HG02885 (cell line): ENCODE data around the gene PRL.
A peak's percentile ranks its signal among the peaks of the same experiment; 100 is the strongest.

ENCODE experiments used
- ATAC-seq: cut with Tn5 transposase; IDR thresholded peaks from one replicate; pipeline ENCODE4 v1.9.1; 2021; ENCODE audit warnings: mild to moderate bottlenecking; ENCODE audit not compliant: unreplicated experiment, poor library complexity

Gene PRL

DNA sequence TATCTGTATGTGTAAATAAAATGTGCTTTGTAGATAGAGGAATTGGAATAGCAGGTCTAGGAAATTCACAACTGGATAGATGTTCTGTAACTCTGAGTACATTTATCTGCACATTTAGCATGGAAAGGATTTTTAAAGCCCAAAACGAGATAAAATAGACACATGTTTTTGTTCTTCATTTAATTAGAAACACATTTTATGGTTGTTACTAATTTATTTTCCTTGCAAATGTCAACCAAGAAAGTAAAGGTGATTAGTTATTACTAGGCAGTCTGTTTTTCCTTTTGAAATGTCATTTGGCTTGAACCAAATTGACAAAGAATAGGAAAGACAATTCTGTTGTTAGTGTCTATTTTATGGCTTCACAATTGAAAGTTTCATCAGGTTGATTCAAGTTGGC lies 769 bp downstream of the PRL start:
- ATAC-seq, result no peak

DNA sequence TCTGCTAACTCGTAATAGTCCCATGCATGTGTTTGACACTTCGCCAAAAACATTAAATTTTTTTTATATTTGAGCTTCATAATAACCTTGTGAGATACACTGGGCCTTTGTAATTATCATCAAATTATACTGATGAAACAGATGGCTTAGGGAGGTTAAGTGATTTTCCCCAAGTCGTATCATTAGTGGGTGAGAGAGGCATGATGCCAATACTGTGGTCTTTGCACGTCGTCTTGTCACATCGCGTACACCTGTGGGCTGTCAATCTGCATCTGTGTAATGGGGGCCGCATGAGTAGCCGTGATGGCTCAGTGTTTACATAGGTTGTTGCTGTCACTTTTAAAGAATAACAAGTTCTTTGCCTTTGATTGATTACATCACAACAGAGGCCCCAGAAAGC lies 1.7 kb downstream of the PRL start:
- ATAC-seq, result no peak

DNA sequence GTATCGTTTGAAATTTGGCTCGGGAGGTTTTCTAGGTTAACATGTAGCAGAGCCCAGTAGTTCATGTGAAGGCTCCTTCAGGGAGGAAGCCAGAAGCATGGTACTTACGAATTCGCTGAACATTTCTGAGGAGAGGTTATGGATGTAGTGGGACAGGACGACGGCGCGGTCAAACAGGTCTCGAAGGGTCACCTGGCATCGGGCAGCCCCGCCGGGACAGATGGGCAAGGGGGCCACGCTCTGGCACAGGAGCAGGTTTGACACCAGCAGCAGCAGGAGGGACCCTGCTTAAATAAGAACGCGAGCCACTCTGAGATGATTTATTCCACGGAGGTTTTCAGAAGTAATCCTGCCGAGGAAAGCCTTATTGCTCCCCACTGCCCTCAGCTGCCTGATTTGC lies 2.5 kb downstream of the PRL start:
- no peak for ATAC-seq

DNA sequence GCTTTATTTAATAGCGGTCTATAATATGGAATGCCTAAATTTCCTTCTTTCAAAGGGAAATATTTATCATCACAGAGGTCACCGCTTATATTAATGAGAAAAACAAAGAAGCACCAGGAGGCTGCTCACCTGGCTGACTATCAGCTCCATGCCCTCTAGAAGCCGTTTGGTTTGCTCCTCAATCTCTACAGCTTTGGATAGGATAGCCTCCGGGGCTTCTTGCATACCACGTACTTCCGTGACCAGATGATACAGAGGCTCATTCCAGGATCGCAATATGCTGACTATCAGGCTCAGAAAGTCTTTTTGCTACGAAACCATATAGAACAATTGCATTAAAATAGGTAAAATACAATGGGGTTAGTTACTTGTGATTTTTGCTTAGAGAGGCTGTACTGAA lies 6.8 kb downstream of the PRL start:
- ATAC-seq, result no peak

DNA sequence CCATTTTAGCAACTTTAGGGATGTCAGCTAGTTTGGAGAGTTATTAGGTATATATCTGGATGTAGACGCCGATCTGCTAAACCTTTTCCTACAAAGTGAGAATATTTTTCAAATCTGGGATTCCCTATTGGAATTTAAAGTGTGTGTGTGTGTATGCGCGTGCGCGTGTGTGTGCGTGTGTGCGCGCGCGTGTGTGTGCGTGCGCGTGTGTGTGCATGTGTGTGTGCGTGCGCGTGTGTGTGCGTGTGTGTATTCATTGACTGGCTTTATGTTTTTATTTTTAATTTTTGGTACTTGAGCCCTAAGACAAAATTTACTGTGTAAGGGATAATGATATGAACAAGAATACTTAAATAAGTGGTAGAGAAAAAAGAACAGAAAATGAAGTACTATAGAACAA lies 8.1 kb downstream of the PRL start:
- no peak for ATAC-seq

DNA sequence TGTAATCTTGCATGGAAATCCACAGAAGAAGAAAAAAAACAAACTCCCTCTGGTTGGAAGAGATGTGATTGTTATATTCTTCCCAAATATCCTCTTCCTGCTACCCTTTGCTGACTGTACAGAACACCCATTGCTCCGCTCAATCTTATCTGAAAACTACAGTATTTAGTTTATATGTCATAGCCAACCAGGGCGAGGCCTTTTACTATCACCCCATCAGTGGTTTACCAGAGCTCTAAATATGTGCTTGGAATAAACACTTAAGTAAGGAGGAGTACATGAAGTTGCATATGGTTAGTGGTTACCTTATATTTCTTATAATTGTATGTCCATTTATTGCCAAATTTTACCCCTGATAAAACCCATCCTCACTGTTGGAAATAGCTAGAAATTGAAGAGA lies 12.2 kb downstream of the PRL start:
- ATAC-seq, result no peak

DNA sequence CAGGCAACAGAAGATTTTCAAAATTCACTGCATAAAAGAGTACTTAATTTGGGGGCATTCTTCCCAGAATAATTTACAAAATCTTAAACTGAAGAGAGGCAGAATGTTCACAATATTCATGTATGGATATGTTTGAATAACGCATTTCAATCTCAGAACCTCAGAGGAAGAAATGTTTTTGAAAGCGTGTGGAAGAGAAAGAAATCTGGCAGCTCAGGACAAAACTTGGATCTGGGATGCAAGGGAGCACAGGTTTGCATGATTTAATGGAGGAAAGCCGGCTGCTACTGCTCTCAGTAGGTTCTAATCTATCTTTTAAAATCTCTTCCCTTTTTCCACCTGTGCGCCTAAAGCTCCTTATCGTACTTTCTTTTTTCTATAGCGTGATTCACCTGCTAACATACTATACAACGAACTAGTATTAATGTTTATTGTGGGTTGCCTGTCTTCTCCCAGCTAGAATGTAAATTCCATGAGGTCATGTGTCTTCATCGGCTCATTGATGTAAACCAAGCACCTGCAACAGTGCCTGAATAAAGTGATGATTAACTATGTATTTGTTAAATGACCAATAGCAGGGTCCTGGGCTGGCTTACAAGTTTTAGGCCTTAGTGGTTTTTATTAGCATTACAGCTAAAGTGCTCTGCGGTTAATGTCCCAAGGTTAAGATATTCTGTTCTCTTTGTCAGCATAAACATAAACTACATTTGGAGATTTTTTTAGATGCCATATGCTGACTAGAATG lies 15.3 kb downstream of the PRL start:
- ATAC-seq, result no peak

DNA sequence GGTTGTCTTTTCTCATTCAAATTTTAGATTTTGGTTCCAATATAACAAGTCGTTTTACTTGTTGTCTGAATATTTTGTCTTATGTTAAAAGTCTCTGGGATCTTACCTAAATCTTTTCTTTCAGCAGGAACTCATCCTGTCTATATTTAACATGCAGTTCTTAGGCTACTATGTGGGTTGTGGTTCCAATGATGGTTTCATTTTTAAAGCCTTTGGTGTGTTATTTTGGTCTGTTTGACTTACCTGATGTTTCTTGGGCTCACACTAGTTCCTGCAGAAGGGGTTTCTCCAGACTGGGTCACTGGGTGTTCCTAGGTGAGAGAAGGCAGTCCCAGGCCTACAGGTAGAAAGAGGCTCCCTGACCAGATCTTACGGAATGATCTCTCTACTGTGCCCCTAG lies 17.4 kb downstream of the PRL start:
- ATAC-seq, result no peak

DNA sequence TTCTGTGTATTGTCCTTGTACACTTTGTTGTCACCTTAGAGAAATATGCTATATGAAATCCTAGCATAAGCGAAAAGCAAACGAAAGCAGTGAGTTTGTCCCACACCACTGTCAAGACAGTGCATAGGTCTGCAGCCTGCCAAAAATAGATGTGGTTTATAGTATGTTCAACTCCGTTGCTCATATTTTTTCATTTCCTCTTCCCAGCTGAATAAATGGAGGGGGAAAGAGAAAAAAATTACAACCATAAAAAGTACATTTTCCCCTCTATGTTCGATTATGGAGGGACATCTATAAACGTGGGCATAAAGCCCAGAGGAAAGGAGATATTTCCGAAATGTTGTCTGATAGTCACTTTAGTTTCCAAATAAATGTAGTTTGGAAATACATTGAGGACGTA lies 25.8 kb downstream of the PRL start:
- ATAC-seq, result peak; percentile 89

DNA sequence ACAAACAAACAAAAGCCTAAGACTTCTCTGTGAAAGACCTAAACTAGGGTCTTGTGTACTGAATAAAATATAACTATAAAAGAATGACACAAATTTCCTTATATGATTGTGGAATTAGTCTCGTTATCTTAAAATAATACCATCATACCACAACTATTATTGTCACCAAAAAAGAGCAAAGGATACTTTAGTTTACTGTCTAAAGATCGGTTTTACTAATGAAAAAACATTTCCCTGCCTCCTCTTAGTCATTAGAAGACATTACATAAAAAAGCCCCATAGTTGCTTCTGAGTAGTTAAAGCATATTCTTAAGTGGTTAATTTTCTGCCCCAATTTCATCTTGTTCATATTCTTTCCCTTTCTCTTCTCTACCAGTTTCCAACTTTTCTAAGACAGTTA lies 33.1 kb downstream of the PRL start:
- no peak for ATAC-seq

DNA sequence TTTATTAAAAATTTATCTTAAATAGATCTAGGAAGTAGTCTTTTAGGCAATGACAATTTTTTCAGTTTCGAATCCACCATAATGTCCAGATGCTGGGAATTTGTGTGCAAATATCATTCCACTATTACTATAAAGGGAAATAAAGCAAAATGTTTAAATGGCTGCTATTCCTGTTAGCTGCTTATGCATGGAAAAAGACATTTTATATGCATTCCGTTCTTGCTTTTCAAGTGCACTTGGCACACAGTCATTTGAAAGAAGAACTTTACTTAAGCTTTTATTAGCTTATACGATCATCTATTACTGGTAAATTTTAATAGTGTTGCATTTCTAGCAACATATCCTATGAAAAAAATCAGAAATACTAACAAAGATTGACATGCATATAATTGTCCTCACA lies 42.0 kb downstream of the PRL start:
- ATAC-seq, result no peak

DNA sequence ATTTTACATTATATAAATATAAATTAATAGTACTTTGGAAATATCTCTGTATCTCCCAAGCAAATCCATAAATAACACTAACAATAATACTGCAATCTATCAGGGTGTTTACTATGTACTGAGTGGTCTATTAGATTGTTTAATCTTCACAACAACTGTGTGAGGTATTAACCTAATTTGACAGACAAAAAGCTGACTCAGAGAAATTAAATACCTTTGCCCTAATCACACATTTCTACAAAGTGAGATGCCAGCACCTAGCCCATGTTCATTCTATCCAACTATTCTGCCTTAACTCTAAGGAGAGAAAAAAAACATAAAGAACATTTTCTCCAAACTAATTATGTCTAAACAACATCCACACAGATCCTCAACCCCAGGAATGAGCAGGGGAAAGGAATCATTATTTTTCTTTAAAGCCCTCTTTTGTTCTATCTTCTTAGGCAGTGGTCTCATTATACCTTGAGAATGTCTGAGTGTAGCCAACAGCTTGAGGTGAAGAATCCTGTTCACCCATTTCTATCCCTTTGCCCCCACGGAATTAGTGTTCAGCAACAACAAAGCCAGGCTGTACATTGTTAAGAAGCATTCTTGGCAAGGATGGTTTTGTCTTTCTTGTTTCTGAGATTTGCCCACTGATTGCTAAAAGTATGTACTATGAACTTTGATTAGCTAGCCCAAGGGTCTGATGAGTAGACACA lies 42.7 kb downstream of the PRL start:
- no peak for ATAC-seq

DNA sequence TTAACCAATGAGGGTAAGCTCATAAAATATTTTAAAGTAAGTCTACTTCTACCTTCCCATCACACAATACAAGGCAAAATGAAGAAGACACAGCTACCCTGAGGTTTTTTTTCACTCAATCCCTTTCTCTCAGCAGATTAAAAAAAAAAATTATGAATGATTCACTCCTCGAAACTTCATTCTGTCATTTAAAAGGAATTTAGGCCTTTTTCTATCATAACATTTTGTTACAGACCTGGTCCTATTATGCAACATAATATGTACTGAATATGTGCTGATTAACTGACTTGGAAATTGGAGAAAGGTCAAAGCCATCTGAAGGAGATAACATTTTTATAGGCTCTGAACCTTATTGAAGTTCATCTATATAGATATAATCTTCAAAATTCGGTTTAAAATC lies 45.5 kb downstream of the PRL start:
- no peak for ATAC-seq

DNA sequence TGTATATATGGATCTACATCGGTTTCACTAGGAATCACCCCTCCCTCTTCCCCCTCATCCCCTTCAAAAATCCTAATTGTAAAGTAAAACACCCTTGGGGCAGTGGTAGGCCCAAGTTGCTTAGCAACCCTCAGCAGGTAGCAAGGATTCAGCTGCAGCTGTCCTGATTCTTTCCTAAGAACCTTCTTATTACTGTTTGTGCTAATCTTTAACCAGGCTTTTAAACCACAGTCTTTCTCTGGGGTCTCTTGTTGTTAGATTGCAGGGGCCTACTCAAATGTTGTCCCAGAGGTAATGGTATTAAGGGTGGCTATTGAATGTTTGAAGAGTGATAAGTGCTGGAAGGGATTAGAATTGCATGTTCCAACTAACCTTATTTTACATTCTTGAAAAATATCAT lies 46.4 kb downstream of the PRL start:
- ATAC-seq, result no peak

DNA sequence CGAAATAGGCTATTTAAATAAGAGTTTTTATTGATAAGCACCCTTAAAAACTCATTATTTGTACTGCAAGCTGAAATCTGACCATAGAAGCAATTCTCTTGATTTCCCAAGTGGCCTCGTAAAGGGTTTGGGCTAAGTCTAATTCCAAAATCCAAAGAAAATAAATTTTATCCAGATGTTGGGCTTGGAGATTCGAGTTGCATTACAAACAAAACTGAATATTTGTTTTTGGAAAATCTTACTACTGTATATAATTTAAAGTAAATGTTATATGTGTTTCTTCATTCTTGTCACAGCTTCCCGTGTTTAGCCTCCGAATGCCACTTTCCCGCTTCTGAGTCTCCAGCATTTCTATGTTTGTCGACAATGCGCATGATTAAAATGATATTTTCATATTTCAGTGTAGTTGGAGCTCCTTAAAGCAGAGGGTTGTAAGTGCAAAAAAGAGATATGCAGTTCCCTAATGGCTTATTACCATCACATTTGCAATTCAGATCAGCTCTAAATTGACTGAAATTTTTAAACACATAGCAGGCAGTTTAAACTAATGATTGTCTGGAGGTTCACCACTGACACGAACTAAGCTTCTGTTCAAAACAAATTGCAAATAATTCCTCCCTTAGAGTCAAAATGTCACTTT lies 47.0 kb downstream of the PRL start:
- ATAC-seq, result no peak

DNA sequence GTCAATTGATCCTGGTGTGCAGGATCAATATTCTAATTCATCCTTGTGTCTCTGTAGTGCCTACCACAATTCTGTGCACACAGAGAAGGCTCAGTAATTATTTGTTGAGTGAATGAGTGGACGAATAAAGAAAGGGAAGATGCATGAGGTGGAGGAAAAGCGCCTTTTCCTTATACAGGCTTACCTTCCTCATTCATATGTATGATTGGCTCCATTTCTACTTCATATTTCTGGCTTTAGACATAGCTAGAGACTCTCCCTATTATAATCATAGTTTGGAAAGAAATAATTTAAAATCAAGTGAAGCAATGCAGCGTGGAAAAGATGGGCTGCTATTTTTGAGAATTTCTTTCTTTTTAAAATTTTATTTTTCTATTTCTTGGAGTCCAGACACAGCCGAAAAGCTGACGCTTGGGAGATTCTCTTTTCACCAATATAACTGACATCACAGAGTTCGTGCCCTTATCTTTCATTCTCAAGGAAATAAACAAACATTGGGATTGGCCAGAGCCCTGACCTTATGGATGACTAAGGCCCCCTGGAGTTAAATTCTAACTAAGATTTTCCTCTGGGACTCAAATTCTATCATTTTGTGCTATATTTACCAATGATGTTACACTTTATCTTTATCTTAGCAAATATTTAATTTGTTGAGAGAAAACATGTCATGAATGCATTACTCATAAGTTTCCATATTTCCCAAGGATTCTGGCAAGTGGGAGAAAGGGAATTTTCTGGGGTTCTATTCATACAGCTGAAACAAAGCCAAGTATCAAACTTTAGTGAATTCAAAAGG lies 48.1 kb downstream of the PRL start:
- no peak for ATAC-seq

DNA sequence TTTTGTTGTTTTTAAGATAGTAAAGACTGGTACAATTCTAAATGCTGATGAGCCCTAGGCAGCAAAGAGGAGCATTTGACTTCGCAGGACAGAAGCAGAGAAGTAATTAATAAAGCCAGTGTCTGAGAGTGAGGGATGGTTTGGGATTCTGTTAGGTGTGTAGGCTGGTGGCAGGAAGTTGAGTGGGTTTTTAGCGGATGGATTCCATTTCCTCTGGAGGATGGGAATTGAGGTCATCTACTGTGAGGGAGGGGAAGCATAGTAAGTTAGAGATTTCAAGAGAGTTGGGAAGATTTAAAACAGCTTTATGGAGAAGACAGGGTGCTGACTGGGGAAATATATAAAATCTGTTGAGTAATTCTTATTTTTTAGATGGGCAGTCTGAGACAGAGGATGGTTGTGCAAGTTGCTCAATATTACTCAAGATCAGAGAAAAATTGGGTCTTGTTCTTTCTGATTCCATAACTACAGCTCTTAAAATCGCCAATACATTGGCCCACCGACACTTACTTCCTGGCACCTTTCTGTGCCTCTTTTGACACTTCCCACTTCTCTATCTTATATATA lies 48.8 kb downstream of the PRL start:
- no peak for ATAC-seq

DNA sequence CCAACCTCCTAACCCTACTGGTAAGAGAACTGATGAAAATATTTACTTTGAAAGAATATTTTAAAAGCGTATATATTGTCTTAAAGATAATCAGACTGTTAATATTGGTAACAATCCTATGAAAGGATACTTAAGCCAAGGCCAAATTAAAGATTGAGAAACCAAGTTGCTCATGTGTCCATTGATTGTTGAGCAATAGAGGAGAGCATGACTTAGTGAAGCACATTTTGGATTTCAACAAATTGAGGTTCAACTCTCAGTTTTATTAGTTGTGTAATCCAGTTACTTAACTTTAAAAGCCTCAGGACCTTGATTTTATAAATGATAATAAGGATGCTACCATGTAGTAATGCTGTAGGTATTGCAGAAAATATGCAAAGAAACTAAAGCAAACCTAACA lies 56.8 kb downstream of the PRL start:
- ATAC-seq, result no peak

DNA sequence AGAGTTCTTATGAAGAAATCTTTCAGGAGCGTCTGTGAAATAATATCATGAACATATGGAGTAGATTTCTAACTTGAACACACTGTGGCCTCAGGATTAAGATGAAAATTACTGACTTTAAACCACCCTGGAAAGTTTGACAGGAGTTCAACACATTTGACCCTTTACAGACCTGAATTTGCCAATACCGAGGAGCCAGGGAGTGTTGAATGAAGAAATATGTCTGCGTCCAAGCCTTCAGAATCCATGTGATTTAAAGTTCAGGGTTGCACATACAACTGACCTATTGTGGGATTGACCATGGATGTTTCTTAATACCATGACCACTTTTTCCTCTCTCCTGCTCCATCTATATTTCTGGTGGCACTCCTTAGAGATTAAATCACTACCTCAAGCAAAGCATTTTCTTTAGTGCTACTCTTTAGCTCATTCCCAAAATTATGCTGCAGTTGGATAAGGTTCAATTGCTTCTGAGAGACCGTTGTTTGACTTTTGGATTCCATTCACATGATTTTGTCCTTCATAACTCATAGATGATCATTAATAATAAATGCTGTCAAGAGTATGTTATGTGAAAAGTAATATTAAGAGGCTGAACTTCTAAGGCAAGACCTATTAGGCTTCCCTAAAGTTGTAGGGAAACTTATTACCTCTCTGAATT lies 57.4 kb downstream of the PRL start:
- no peak for ATAC-seq

DNA sequence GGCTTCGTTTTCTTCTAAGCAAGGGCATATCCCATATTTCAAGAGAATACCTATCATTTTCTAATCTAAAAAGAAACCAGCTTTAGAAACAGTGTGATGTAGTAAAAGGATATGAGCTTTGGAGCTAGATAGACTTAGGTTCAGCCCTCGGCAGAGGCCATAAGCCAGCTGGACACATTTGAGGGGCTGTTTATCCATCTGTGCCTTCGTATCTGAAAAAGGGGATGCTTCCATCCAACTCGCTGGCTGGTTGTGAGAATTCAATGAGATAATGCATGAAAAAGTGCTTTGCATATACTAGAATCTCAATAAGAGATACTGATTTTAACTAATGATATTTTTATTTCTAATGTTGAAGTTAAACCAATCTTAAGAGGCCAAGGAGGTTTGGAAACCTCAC lies 58.0 kb downstream of the PRL start:
- no peak for ATAC-seq
